Natural killer cell treated with Interleukin-12 subunit alpha and Interleukin-12 subunit beta and Interleukin-15 and Interleukin-18, amount 100 ng/mL, for 72 hours (primary cell): ENCODE results near the gene GANC. TPM values are rescaled to one million over a fixed set of nuclear protein-coding genes. Genes with fewer than 3 reads are reported as not detected.

Experiments used
- ATAC-seq, 2 donors: fragments of 150-1000 bp; cut with Tn5 transposase in 1 of 2; sonication (Bioruptor Pico), chemical (Tn5 transposase) in 1 of 2; 2 replicates each; pipeline ENCODE4 v1.10.0; 2021
- DNase-seq: peaks from one replicate; pipeline ENCODE4 v3.0.0; 2022; ENCODE audit warnings: low spot score
- H3K27ac Mint-ChIP-seq, 2 donors: 1 replicate in 1 of 2; 2 replicates in 1 of 2; pipeline ENCODE4 v1.8.0; 2022; ENCODE audit warnings: mixed read lengths in 2 of 2, mild to moderate bottlenecking in 1 of 2, moderate library complexity in 1 of 2
- H3K27me3 Mint-ChIP-seq, 2 donors: 1 replicate in 1 of 2; 2 replicates in 1 of 2; pipeline ENCODE4 v1.8.0; 2022; ENCODE audit warnings: mixed read lengths in 2 of 2
- H3K36me3 Mint-ChIP-seq: one replicate; pipeline ENCODE4 v1.8.0; 2022; ENCODE audit warnings: mixed read lengths
- H3K4me1 Mint-ChIP-seq, 2 donors: 1 replicate in 1 of 2; 2 replicates in 1 of 2; pipeline ENCODE4 v1.8.0; 2022; ENCODE audit warnings: low read depth in 2 of 2, mixed read lengths in 2 of 2, mild to moderate bottlenecking in 1 of 2
- H3K4me3 Mint-ChIP-seq: one replicate; pipeline ENCODE4 v1.8.0; 2022; ENCODE audit warnings: mixed read lengths
- H3K9me3 Mint-ChIP-seq: 2 replicates; pipeline ENCODE4 v1.8.0; 2022; ENCODE audit warnings: mixed read lengths
- total RNA-seq, 2 donors: library from RNA; stranded (reverse); gene quantifications; one replicate each; pipeline ENCODE4 v1.2.3, GENCODE V29; 2022

GANC gene
- total RNA-seq, 2 donors from 2014 or later = 16.0 to 24.4 TPM

GRCh38 chr15:42385206-42385979 lies 112.4 kb downstream of the GANC start:
- ATAC-seq (peak in 1 of 2 donors; percentile 36), DNase-seq (no peak)
- H3K4me3 Mint-ChIP-seq = no peak overlapping the region
- no peak overlapping the region for H3K27ac Mint-ChIP-seq
- H3K36me3 Mint-ChIP-seq = no peaks in the 10 kb centered on the region
- H3K9me3 Mint-ChIP-seq = no peaks in the 10 kb centered on the region
- peaks cover 4 to 5% of the 10 kb centered on the region in 2 donors for H3K4me1 Mint-ChIP-seq
- H3K27me3 Mint-ChIP-seq = no peaks in the 10 kb centered on the region

GRCh38 chr15:42385980-42386700 lies 113.1 kb downstream of the GANC start:
- no peak for ATAC-seq
- peaks cover 4 to 5% of the 10 kb centered on the region in 2 donors for H3K4me1 Mint-ChIP-seq

GRCh38 chr15:42387603-42388002 lies 114.6 kb downstream of the GANC start:
- no peaks in the 10 kb centered on the region for H3K9me3 Mint-ChIP-seq
- no peak overlapping the region for H3K27ac Mint-ChIP-seq
- no peaks in the 10 kb centered on the region for H3K27me3 Mint-ChIP-seq

More at GRCh38 chr15:42385980-42386700, 113.1 kb downstream of the GANC start:
- Mint-ChIP-seq H3K4me3 (no peak overlapping the region), H3K27me3 (no peaks in the 10 kb centered on the region), H3K27ac (no peak overlapping the region), H3K36me3 (no peaks in the 10 kb centered on the region), H3K9me3 (no peaks in the 10 kb centered on the region)
- no peak for DNase-seq

DNA sequence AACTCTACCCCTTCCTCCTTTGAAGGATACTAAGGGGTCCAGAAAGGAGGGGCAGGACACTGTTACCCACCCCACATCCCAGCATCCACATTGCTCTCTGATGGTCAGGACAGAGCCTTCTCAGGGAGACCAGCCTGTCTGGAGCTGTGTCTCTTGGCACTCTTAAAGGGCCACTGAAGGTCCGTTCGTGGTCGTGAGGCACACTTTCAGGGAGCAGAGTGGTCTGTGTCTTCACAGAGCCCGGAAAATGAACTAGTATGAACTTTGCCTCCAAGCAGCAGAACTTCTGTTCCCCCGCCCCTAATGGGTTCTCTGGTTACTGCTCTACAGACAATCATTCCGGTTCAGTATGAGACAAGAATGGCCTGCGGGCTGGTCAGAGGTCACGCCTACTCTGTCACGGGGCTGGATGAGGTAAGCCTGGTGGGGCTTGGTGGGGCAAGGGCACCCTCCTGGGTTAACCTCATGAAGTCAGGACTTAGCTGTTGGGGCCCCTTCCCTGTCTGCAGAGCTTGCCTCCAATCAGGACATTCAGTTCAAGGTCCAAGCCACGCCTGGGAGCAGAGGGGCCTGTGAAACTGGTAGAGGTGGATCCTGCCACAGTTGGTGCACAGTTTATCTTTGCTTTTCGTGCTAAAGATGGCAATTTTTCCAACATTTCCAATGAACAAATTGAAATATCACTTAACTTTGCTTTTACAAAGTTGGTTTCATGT lies 119.5 kb downstream of the GANC start:
- peaks cover 5 to 17% of the 10 kb centered on the region in 2 donors for H3K4me1 Mint-ChIP-seq
- DNase-seq = no peak
- ATAC-seq = no peak
- H3K27ac Mint-ChIP-seq = no peak overlapping the region
- H3K27me3 Mint-ChIP-seq = no peaks in the 10 kb centered on the region
- H3K4me3 Mint-ChIP-seq = no peak overlapping the region
- no peaks in the 10 kb centered on the region for H3K9me3 Mint-ChIP-seq
- H3K36me3 Mint-ChIP-seq = no peaks in the 10 kb centered on the region

More at GRCh38 chr15:42387603-42388002, 114.6 kb downstream of the GANC start:
- DNase-seq (no peak), ATAC-seq (peak; percentile 39 to 68)
- H3K36me3 Mint-ChIP-seq = no peaks in the 10 kb centered on the region
- peaks cover 4 to 5% of the 10 kb centered on the region in 2 donors for H3K4me1 Mint-ChIP-seq
- H3K4me3 Mint-ChIP-seq = no peak overlapping the region

DNA sequence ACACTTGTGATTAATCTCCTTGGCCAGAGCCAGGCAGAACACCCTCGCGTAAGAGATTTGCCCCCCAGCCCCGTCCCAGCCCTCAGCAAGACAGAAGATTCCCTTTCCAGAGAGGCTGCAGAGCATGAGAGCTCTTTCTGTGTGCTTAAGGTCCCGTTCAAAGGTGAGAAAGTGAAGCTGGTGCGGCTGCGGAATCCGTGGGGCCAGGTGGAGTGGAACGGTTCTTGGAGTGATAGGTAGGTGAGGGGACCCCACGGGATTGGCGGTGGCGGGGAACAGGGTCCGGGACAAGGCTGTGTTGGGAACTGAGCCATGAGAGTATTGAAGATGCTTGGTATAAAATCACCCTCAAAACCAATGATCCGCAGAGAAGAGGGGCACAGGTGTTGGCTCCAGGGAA lies 121.1 kb downstream of the GANC start:
- H3K27ac Mint-ChIP-seq = no peak overlapping the region
- H3K36me3 Mint-ChIP-seq = no peaks in the 10 kb centered on the region
- H3K27me3 Mint-ChIP-seq = no peaks in the 10 kb centered on the region
- no peak for DNase-seq
- no peak overlapping the region for H3K4me3 Mint-ChIP-seq
- peaks cover 0 to 13% of the 10 kb centered on the region in 2 donors for H3K4me1 Mint-ChIP-seq
- ATAC-seq = no peak
- H3K9me3 Mint-ChIP-seq = no peaks in the 10 kb centered on the region

- DNase-seq = no peak
- H3K9me3 Mint-ChIP-seq = no peaks in the 10 kb centered on the region
- ATAC-seq = no peak
- no peaks in the 10 kb centered on the region for H3K27me3 Mint-ChIP-seq
- peaks cover under 1 to 16% of the 10 kb centered on the region in 2 donors for H3K4me1 Mint-ChIP-seq
- no peak overlapping the region for H3K27ac Mint-ChIP-seq
- H3K36me3 Mint-ChIP-seq = no peaks in the 10 kb centered on the region
- no peak overlapping the region for H3K4me3 Mint-ChIP-seq
Measured at GRCh38 chr15:42395838-42396237, 122.8 kb downstream of the GANC start.

GRCh38 chr15:42401544-42402454 lies 128.8 kb downstream of the GANC start:
- Mint-ChIP-seq H3K4me3 (peak overlapping the region; percentile 58), H3K4me1 (peaks cover 21 to 31% of the 10 kb centered on the region in 2 donors), H3K27me3 (no peaks in the 10 kb centered on the region), H3K9me3 (no peaks in the 10 kb centered on the region), H3K36me3 (no peaks in the 10 kb centered on the region), H3K27ac (peak overlapping the region; percentile 62 to 83)
- DNase-seq = no peak
- ATAC-seq = peak; percentile 75 to 79

GRCh38 chr15:42402455-42403205 lies 129.6 kb downstream of the GANC start:
- Mint-ChIP-seq H3K4me1 (peaks cover 21 to 28% of the 10 kb centered on the region in 2 donors), H3K27ac (peak overlapping the region; percentile 62 to 83), H3K9me3 (no peaks in the 10 kb centered on the region), H3K4me3 (peak overlapping the region; percentile 58), H3K27me3 (no peaks in the 10 kb centered on the region), H3K36me3 (no peaks in the 10 kb centered on the region)
- peak; percentile 7 to 8 for ATAC-seq
- no peak for DNase-seq

- Mint-ChIP-seq H3K4me3 (no peak overlapping the region), H3K36me3 (no peaks in the 10 kb centered on the region), H3K27ac (peak overlapping the region in 1 of 2 donors; percentile 62), H3K9me3 (no peaks in the 10 kb centered on the region), H3K4me1 (peaks cover 21 to 28% of the 10 kb centered on the region in 2 donors), H3K27me3 (no peaks in the 10 kb centered on the region)
- DNase-seq (no peak), ATAC-seq (no peak)
Measured at GRCh38 chr15:42403389-42403788, 130.4 kb downstream of the GANC start.

DNA sequence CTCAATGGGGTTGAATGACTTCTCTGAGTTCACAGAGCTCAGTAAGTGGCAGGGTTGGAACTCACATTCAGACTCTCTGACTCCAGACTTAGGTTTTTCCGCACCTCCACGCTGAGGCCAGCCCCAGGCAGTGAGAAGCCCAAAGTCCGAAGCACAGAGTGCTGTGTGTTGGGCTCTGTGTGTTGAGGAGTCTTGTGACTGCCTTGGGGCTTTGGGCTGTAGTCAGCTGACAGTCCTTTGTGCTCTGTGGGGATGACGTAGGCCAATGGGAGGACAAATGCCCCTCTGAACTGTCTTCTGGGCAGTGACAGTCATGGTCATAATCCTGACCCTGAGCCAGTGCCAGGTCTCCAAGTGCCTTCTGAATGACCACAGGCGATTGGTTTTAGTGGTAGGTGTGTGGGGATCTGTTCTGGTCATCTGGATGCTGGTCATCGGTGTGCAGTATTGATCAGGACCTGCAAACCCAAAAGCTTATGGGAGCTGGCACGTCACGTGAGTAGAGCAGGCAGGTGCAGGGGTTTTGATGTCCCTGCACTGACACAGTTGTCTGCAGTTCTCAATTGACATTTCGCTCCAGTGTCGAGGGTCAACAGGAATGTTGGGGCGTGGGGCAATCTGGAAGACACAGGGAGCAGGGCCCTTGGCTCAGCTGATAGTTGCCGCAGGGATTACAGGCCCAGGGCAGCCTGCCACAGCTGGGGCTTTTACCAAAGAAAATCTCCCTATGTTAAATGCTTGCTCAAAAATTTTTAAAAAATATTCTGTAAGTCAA lies 131.6 kb downstream of the GANC start:
- Mint-ChIP-seq H3K36me3 (no peaks in the 10 kb centered on the region), H3K4me1 (peaks cover 21 to 28% of the 10 kb centered on the region in 2 donors), H3K9me3 (no peaks in the 10 kb centered on the region), H3K4me3 (no peak overlapping the region), H3K27ac (no peak overlapping the region), H3K27me3 (no peaks in the 10 kb centered on the region)
- ATAC-seq (no peak), DNase-seq (no peak)

DNA sequence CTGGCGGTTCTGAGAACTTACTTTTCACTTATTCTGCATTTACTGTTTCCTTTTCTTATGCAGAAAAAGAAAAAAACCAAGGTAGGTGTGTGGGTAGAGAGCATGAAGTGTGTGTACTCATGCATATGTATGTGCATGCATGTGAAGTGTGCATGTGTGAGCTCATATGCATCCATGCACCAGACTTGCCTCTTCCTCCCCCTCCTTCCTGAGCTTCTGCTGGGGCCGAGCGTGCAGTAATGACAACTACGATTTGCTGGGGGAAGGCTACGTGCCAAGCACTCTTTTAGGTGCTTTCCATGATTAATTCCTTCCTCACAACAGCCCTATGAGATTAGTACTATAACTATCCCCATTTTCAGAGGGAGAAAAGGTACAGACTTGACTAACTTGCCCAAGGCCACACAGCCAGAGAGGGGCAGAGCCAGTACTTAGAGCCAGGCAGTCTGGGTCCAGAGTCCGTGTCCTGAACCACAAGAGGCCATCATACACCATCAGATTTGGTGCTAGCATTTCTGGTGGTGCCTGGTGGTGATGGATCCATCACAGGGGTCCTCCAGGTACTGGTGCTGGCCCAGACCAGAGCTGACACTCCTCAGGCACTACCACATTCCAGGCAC lies 133.0 kb downstream of the GANC start:
- DNase-seq = no peak
- Mint-ChIP-seq H3K27me3 (no peaks in the 10 kb centered on the region), H3K27ac (no peak overlapping the region), H3K4me1 (peaks cover 19 to 23% of the 10 kb centered on the region in 2 donors), H3K36me3 (no peaks in the 10 kb centered on the region), H3K9me3 (no peaks in the 10 kb centered on the region), H3K4me3 (no peak overlapping the region)
- ATAC-seq = no peak
